ENCODE data around the gene GFI1.
"Not testable (repeated sequence)": the region's sequence is repeated elsewhere in the genome, so short reads cannot be mapped to it uniquely, and the experiment has no call there.

Gene GFI1

GRCh38 chr1:92464588-92465255 is 22.0 kb downstream of the GFI1 start:
- DNase-seq (ENCODE audit: low read depth) = no peak

GRCh38 chr1:92461364-92462097 is 25.2 kb downstream of the GFI1 start:
- DNase-seq (ENCODE audit: low read depth) = no peak

GRCh38 chr1:92459871-92460320 is 26.8 kb downstream of the GFI1 start:
- no peak for DNase-seq (ENCODE audit: low read depth)

- DNase-seq (ENCODE audit: low read depth) = no peak
Observed at GRCh38 chr1:92458146-92458545, 28.6 kb downstream of the GFI1 start.

GRCh38 chr1:92447976-92448375 is 38.7 kb downstream of the GFI1 start:
- no peak for DNase-seq (ENCODE audit: low read depth)

GRCh38 chr1:92447033-92447681 is 39.6 kb downstream of the GFI1 start:
- DNase-seq (ENCODE audit: low read depth) = no peak

- DNase-seq (ENCODE audit: low read depth) = no peak
Observed at GRCh38 chr1:92446546-92446945, 40.2 kb downstream of the GFI1 start.

- no peak for DNase-seq (ENCODE audit: low read depth)
Observed at GRCh38 chr1:92445865-92446264, 40.9 kb downstream of the GFI1 start.

GRCh38 chr1:92444351-92444750 is 42.4 kb downstream of the GFI1 start:
- no peak for DNase-seq (ENCODE audit: low read depth)

GRCh38 chr1:92443893-92444292 is 42.8 kb downstream of the GFI1 start:
- no peak for DNase-seq (ENCODE audit: low read depth)

GRCh38 chr1:92442351-92442750 is 44.4 kb downstream of the GFI1 start:
- no peak for DNase-seq (ENCODE audit: low read depth)

GRCh38 chr1:92441697-92442342 is 44.9 kb downstream of the GFI1 start:
- DNase-seq (ENCODE audit: low read depth) = no peak

- no peak for DNase-seq (ENCODE audit: low read depth)
Observed at GRCh38 chr1:92441316-92441696, 45.4 kb downstream of the GFI1 start.

GRCh38 chr1:92439291-92439690 is 47.4 kb downstream of the GFI1 start:
- DNase-seq (ENCODE audit: low read depth) = no peak

- not testable (repeated sequence) for DNase-seq (ENCODE audit: low read depth)
Observed at GRCh38 chr1:92434572-92434971, 52.2 kb downstream of the GFI1 start.

- no peak for DNase-seq (ENCODE audit: low read depth)
Observed at GRCh38 chr1:92430030-92430429, 56.7 kb downstream of the GFI1 start.

- DNase-seq (ENCODE audit: low read depth) = no peak
Observed at GRCh38 chr1:92425617-92426016, 61.1 kb downstream of the GFI1 start.
